ENCODE data around the gene DPP6.
"Not testable (repeated sequence)": the region's sequence is repeated elsewhere in the genome, so short reads cannot be mapped to it uniquely, and the experiment has no call there.

DNA sequence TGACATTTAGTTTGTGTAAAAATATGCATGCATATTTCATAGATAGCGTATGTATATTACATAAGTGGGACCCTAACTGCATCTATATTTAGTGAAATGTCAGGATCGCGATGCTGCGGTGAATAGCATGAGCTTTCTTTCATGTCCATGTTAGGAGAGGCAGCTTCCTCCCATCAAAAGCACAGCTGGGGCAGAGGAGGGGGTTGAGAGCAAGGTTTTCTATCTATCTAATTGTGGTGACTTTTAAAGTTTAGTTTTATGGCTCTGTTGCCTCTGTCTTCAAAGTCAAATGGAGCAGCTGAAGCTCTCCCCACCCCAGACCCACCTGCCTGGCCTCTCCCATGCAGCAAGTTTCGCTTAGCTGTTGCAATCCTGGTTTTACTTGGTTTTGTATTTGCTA lies 1.8 kb upstream of the DPP6 start:
- TF ChIP-seq ZNF121 (CRISPR knock-in tag; conservative IDR thresholded peaks at IDR 0.05); ZNF644 (tag; IDR thresholded peaks at IDR 0.05; ENCODE audit: low read depth); NFIC (IDR thresholded peaks at IDR 0.05); KDM2B (CRISPR knock-in tag; IDR thresholded peaks at IDR 0.05); SP1 (CRISPR knock-in tag; IDR thresholded peaks at IDR 0.05): not testable (repeated sequence)
- TF ChIP-seq, protein P1, sequence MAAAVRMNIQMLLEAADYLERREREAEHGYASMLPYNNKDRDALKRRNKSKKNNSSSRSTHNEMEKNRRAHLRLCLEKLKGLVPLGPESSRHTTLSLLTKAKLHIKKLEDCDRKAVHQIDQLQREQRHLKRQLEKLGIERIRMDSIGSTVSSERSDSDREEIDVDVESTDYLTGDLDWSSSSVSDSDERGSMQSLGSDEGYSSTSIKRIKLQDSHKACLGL (CRISPR knock-in tag; IDR thresholded peaks at IDR 0.05; ENCODE audit: borderline replicate concordance, poor library complexity, severe bottlenecking): not testable (repeated sequence)
